ACHN (cell line): ENCODE data around the gene LIN28A.
A peak's percentile ranks its signal among the peaks of the same experiment; 100 is the strongest.
"Not testable (repeated sequence)": the region's sequence is repeated elsewhere in the genome, so short reads cannot be mapped to it uniquely, and the experiment has no call there.

Source experiments
- DNase-seq: peaks from one replicate; pipeline ENCODE4 v3.0.0-alpha.2; 2015
- in situ Hi-C: cut with HindIII; loops from 2 replicates; pipeline ENCODE4 v1.10.0; 2017; ENCODE audit warnings: low sequenced_read_pairs, low pct_ligation_motif_present, low pct_unique_long_range_greater_than_20kb

The LIN28A gene

DNA sequence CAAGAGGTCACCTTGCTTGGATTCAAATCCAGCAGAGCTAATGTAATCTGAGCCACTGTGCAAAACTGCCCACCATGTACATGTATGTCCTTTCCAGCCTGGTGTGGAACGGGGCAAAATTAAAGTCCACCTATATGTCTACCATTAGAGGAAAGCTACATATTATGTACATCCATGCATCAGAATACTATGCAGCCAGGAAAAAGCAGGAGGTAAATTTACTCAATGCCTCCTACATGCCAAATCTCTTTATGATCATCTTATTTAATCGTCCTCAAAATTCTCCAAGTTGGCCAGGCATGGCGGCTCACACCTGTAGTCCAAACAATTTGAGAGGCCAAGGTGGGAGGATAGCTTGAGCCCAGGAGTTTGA lies 31.8 kb upstream of the LIN28A start:
- DNase-seq, result no peak
- in situ Hi-C loops, result no loop called here

DNA sequence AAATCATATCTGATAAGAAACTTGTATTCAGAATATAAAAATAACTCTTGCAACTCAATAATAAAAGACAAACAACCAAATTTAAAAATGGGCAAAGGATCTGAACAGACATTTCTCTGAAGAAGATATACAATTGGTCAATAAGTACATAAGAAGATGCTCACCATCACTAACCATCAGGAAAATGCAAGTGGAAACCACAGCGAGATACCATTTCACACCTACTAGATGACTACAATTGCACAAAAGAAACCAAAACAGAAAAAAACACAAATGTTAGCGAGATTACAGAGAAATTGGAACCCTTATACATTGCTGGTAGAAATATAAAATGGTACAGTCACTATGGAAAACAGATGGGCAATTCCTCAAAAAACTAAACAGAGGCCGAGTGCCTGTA lies 26.5 kb upstream of the LIN28A start:
- in situ Hi-C loops, result no loop called here
- DNase-seq, result no peak

DNA sequence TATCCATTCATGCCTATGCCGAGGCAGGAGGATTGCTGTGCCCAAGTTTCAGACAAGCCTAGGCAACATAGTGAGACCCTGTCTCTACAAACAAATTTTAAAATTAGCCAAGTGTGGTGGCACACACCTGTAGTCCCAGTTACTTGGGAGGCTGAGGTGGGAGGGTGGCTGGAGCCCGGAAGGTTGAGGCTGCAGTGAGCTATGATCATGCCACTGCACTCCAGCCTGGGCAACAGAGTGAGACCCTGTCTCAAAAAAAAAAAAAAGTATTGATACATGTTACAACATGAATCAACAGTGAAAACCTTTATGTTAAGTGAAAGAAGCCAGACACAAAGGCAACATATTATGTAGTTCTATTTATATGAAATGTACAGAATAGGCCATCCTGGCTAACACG lies 25.6 kb upstream of the LIN28A start:
- DNase-seq, in situ Hi-C loops: not testable (repeated sequence)

DNA sequence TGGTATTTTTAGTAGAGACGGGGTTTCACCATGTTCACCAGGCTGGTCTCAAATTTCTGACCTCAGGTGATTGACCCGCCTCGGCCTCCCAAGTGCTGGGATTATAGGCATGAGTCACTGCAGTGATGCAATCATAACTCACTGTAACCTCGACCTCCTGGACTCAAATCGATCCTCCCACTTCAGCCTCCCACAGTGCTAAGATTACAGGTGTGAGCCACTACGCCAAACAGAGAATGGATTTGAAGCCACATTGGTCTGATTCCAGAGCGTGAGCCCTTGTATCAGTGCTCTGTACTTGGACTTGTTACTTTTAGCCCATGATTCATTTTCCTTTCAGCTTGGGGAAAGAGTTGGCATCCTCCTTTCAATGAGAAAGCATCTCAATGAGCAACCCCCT lies 23.2 kb upstream of the LIN28A start:
- in situ Hi-C loops, result no loop called here
- peak; percentile 39 for DNase-seq

DNA sequence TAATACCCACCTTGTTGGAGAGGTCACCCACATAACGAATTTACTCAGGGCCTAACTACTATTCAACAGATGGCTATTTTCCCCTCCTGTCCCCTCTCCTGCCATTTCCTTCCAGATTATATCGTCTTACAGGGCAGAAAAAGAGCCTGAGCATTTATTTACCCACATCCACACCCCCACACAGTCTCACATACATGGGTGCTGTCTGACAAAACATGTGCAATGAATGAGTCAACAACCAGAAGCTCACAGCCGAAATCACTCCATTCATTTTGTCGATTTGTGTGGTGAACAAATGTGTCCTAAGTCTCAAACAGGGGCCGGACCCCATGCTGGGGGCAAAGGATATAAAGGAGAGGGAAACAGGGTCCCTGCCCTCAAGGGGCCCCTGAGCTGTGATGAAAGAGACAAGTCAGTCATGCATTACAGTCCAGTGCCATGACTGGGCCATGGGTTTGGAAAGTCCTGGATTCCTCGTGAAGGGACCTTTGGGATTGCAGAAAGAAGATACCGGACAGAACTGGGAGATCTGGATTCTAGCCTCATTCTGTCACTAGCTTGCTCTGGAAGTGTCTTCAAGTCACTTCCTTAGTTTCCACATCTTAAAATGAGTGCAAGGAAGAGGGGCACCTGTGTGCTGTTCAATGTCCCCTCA lies 21.7 kb upstream of the LIN28A start:
- no peak for DNase-seq
- in situ Hi-C loops, result no loop called here

DNA sequence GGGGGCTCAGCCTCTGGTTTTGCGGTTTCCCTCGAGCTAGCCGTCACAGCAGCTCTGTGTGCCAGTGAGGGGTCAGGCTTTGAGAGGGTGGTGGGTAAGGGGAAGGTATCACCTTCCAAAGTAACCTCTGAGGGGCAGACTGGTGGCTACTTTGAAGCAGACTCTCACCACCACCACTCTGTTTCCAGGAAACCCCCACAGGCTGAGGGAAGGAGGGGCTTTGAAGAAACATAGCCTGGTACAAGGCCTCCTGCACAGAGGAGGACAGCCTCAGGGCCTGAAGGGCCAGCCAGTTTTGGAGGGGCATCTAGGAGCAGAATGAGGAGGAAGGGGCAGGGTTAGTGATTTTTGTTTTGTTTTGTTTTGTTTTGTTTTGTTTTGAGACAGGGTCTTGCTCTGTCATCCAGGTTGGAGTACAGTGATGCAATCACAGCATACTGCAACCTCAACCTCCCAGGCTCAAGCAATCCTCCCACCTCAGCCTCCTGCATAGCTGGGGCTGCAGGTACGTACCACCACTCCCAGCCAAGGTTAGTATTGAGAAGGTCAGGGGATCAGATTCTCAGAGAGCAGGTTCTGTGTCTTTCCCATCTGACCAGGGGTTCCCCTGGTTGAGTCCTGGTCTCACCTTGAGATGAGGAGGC lies 20.9 kb upstream of the LIN28A start:
- in situ Hi-C loops, result no loop called here
- no peak for DNase-seq

DNA sequence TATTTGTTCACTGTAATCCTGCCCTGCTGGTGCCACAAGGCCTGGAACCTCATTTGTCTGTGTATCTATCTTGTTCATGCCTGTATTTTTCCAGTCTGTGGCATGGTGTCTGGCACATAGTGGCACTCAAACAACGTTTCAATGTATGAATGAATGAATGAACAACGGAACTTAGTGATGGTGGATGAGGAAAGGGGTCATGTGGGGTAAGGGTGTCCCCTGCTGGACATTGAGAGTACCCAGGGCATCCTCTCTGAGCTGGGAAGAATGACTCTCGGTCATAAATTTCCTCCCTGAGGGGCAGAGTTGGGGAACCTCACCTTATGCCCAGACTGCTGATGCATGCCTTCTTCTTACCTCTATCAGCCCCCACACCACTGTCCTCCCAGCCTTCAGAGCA lies 19.2 kb upstream of the LIN28A start:
- DNase-seq, result peak; percentile 53
- in situ Hi-C loops, result no loop called here

DNA sequence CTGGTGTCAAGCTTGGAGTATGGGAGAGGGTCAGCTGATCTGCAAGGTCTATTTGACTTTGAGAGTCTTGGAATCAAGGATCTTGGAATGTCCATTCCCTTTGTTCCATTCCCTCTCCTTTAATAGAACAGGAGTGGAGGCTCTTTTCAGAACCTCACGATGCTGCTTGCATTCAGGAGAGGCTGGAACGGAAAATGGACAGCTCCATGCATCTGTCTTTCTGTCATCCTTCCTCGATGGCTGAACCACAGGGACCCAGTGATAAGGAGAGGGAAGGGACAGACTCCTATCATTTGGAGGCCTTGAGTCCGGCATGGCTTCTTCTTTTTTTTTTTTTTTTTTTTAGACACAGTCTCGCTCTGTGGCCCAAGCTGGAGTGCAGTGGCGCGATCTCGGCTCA lies 14.9 kb upstream of the LIN28A start:
- no peak for DNase-seq
- in situ Hi-C loops, result no loop called here

DNA sequence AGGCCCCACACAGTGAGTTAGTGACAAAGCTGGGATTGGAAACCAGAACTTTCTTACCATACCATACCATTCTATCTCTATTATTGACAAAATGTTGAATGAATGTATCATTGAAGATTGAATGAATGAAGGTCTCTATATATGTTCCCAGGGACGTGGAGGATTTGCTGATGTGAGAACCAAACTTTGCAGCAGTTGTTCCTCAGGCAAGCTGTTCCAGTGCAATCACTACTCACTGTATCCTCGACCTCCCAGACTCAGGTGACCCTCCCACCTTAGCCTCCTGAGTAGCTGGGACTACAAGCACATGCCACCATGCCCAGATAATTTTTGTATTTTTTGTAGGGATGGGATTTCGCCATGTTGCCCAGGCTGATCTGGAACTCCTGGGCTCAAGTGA lies 11.6 kb upstream of the LIN28A start:
- DNase-seq, result no peak
- in situ Hi-C loops, result no loop called here

DNA sequence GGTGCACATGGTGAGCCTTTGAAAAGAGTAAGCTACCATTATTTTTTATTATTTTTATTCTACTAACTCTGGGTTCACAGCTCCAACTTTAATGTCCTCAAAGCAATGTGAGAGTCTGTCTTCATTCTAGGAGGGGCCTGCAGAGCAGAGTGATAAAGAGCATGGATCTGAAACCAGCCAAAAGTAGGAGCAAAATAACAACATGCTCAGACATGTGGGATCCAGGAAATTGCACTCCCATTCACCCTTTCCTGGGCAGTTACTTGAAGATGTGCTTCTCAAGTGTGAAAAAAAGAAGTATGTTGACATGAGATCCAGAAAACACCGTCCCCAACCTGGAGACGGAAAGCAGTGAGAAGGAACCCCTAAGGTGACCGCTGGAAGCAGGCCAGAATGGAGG lies 8.7 kb upstream of the LIN28A start:
- DNase-seq, result no peak
- in situ Hi-C loops, result no loop called here

DNA sequence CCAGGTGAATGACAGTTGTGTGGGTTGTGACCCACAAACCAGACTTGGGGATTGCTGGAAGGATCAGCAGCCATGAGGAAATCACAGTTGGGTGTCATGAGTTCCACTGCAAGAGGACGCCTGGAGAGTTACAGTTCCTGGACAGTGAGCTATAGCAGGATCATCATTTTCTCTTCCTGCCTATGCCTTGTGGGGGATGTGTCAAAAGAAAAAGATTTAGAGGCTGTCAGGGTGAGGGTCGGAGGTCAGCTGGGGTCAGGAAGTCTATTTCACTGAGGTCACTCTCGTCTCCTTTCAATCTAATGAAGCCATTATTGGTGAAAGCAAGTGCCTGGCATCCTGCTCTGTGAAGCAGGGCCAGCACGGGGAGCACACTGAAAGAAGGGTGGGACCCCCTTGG lies 7.0 kb upstream of the LIN28A start:
- in situ Hi-C loops, result no loop called here
- DNase-seq, result no peak

DNA sequence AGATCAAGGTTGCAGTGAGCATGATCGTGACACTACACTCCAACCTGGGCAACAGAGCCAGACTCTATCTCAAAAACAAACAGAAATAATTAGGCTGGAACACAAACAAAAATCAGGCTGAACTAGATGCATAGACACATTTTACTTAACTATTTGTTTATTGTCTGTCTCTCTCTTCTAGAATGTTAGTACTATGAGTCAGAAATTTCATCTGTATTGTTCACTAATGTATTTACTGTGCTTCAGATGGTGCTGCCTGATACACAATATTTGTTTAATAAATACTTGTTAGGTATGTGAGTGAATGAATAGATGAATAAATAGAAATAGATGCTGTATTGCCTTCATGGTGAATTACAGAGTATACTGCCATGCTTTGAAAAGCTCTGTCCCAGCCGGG lies 6.0 kb upstream of the LIN28A start:
- in situ Hi-C loops, result no loop called here

DNA sequence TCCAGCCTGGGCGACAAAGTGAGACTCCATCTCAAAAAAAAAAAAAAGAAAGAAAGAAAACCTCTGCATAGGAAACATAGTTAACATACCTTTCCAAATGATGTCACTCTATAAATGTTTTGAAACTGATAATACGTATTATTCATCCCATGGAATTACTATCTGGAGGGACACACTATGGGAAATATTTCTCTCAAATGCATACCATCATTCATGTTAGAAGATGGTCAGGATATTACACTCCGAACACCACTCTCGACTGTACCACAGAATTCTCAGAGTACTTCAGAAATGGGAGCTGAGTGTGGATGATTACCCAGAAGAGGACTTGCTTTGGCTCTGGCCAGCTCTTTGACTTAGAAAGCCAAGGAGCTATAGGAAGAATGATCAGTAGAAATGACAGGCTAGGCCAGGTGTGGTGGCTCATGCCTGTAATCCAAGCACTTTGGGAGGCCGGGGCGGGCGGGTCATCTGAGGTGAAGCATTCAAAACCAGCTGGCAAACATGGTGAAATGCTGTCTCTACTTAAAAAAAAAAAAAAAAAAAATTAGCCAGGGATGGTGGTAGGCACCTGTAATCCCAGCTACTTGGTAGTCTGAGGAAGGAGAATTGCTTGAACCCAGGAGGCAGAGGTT lies 5.2 kb upstream of the LIN28A start:
- no peak for DNase-seq
- in situ Hi-C loops, result no loop called here

More for the DNA sequence above, 6.0 kb upstream of the LIN28A start:
- DNase-seq, result no peak

DNA sequence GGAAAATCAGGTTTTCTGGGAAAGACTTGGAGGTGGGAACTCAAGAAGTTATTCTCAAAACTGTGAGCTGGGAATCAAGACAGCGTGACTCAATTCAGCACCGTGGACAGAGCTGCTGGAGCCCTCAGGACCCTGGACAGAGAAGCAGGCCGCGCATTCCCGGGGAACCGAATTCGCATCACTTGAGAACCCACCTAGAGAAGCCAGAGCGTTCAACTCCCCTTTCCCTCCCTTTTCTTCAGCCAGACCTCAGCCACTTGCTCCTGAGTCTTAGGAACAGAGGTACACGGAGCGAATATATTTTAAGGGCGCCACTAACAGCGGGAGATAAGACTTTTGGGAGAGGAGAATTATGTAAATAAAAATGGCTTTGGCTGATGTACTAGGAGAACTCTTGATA lies 2.0 kb upstream of the LIN28A start:
- in situ Hi-C loops, result no loop called here
- DNase-seq, result peak; percentile 69

DNA sequence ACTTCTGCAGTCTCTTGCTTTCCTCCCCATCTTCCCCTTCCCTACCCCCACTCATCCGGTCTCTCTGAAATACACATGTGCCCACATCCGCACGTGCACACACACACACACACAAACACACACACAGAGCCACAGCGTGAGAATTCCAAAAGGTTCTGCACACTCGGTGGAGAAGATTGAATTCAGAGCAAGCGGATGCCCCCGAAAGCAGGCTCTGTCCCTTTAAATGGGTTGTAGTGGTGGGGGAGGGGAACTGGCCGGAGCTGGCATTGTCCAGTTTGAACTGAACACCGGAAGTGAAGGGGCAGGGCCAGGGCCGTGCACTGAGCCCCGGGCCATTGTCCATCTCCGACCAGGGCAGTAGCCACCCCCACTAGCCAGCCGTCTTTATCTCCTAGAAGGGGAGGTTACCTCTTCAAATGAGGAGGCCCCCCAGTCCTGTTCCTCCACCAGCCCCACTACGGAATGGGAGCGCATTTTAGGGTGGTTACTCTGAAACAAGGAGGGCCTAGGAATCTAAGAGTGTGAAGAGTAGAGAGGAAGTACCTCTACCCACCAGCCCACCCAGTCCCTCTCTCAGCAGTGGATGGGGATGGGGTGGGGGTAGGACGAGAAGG lies 1.3 kb upstream of the LIN28A start:
- in situ Hi-C loops, result no loop called here
- no peak for DNase-seq

DNA sequence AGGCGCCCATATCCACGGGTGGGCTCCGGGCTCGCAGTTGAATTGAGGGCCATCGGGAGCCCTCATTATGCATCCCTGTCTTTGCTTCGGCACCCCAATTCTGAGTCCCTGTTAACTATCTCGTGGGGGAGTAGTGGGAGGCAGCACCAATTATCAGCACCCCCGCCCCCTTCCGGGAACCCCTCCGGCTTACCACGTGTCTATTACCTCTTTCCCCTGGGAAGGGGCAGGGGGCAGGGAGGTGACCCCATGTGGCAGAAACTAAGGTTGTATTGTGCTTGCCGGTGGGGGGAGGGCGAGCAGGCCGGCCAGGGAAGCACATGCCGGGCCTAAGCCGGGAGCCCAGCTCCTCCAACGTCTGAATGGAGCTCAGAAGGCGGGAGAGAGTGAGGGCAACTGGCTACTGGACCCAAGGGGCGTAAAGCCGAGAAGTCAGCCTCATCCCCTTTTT lies 1.0 kb downstream of the LIN28A start:
- in situ Hi-C loops, result no loop called here
- DNase-seq, result no peak

DNA sequence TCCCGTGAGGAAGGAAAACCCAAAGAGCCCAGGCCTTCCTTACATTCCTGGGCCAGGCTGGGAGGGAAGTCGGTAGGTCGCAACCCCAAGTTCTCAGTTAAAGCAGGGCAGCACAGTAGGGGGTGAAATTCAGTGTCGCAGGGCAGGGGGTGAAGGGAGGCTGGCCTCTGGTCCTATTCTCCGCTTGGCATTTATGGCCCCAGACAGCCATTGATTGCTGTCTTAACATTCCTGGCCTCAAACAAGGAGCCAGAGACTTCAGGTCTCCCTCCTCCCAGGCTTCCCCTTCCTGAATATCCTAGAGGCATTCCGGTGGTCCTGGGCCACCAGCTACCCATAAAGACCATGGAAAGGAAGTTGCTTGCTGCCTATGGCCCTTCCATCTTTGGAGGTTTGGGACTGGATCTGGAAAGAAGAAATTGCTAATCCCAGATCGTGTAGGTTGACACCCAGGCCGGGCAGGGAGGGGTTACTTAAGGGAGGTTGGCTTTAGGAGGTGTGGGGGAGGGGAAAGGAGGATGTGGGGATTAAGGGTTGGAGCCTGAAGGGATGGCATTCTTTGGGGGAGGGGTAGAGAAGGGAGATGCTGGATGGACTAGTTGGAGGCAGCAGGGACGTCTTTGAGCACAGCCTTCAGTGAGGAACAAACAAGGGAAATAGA lies 1.7 kb downstream of the LIN28A start:
- in situ Hi-C loops, result no loop called here

DNA sequence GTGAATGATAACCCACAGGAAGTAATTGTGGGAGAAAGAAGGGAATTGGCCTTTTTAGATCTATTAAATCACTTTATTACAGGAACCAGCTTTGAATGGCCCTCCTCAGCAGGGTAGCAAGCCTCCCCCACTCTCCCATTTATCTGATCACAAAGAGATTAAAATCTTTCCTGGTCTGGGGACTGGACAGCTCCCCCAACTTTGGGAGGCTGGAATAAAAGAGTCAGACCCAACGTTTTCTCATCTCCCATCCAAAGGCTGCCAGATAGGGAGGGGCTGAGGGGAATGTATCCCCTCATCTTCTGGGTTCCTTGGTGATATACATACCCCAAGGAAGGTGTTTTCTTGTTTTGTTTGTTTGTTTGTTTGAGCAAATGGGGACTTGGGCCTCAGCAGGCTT lies 2.4 kb downstream of the LIN28A start:
- in situ Hi-C loops, result no loop called here
- no peak for DNase-seq

More for the DNA sequence above, 1.7 kb downstream of the LIN28A start:
- no peak for DNase-seq

DNA sequence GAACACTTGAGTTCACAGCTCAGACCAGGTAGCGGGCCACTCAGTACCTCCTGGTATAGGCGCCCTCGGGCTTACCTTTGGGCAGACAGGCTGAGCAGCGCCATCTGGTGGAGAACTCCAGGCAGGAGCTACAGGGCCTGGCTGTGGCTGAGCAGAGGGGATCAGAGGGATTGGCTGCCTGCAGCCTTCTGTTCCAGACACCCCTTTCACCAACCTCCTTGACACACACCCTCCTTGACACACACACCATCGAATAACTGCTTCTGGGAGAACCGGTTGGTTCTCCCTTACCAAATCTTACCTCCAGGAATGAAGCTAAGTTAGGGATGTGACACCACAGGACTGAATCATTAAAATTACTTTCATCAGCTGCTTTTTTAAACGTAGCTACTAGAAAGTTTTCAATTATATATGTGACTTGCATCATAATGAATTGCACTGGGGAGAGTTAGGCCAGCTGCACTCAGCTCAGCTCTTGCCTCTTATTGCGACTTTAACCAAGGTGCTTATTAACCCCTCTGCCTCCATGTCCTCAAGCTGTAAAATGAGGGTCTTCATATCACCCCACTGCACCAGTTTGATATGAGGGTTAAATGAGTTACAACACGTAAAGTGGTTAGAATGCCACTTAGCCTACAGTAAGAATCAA lies 6.6 kb downstream of the LIN28A start:
- DNase-seq, result peak; percentile 60
- in situ Hi-C loops, result no loop called here
